Karpas-422 (cell line): Measurements from ENCODE around the gene DLX1. TPM values are rescaled to one million over a fixed set of nuclear protein-coding genes. Genes with fewer than 3 reads are reported as not detected.

Experiments used
- DNase-seq: peaks from one replicate; pipeline ENCODE4 v3.0.0-alpha.2; 2015
- H2AFZ ChIP-seq: fragments of 200-600 bp; sonication (generic); 2 replicates; pipeline ENCODE4 v1.6.1; 2014; ENCODE audit warnings: antibody characterized with exemption, low read length, mixed read lengths
- H3K27ac ChIP-seq: fragments of 200-600 bp; sonication (generic); 2 replicates; pipeline ENCODE4 v1.5.1; 2014; ENCODE audit warnings: mild to moderate bottlenecking, low read length, moderate library complexity
- H3K27me3 ChIP-seq: fragments of 200-600 bp; sonication (generic); 2 replicates; pipeline ENCODE4 v1.6.1; 2014; ENCODE audit warnings: low read length, mixed read lengths
- H3K36me3 ChIP-seq: fragments of 200-600 bp; sonication (generic); 2 replicates; pipeline ENCODE4 v1.6.1; 2014; ENCODE audit warnings: low read length, mixed read lengths; ENCODE audit not compliant: insufficient read depth
- H3K4me1 ChIP-seq: fragments of 200-600 bp; sonication (generic); 2 replicates; pipeline ENCODE4 v1.6.1; 2014; ENCODE audit warnings: mild to moderate bottlenecking, low read length, mixed read lengths
- H3K4me2 ChIP-seq: fragments of 200-600 bp; sonication (generic); 2 replicates; pipeline ENCODE4 v1.6.1; 2014; ENCODE audit warnings: low read length, low read depth, mild to moderate bottlenecking; ENCODE audit not compliant: poor library complexity, severe bottlenecking
- H3K4me3 ChIP-seq: fragments of 200-600 bp; sonication (generic); 2 replicates; pipeline ENCODE4 v1.5.1; 2014; ENCODE audit warnings: mild to moderate bottlenecking, antibody characterized with exemption, low read length, mixed read lengths
- H3K79me2 ChIP-seq: fragments of 200-600 bp; sonication (generic); 2 replicates; pipeline ENCODE4 v1.6.1; 2014; ENCODE audit warnings: mild to moderate bottlenecking, low read length, mixed read lengths
- H3K9ac ChIP-seq: fragments of 200-600 bp; sonication (generic); 2 replicates; pipeline ENCODE4 v1.6.0; 2014; ENCODE audit warnings: low read length
- H3K9me2 ChIP-seq: fragments of 200-600 bp; sonication (generic), shearing (Covaris generic); replicated peaks from 2 replicates; pipeline ENCODE4 v1.6.0; 2014; ENCODE audit warnings: mild to moderate bottlenecking, low read length, moderate library complexity; ENCODE audit not compliant: insufficient read depth
- H3K9me3 ChIP-seq: fragments of 300-700, 200-600 bp; sonication (generic); 2 replicates; pipeline ENCODE4 v1.6.1; 2014; ENCODE audit warnings: low read length, mixed read lengths
- H4K20me1 ChIP-seq: fragments of 200-600 bp; sonication (generic); 2 replicates; pipeline ENCODE4 v1.6.1; 2014; ENCODE audit warnings: mild to moderate bottlenecking, antibody characterized with exemption, low read length, low read depth; ENCODE audit not compliant: insufficient read depth
- total RNA-seq: library from RNA; depleted of rRNA; stranded (reverse); fragments of >200 nt; shearing (Covaris generic); gene quantifications from 2 replicates; pipeline ENCODE4 v1.2.3, GENCODE V29; 2014; ENCODE audit warnings: low replicate concordance

Gene DLX1
- total RNA-seq, 1 experiment from 2014 or later = 1.0 TPM

- Histone ChIP-seq H2AFZ (no peak overlapping the region), H3K9me2 (0 out of 2 replicates have a peak, but pooled peaks cover 3% of the 10 kb centered on the region), H3K4me3 (no peak overlapping the region), H3K27me3 (no peaks in the 10 kb centered on the region), H3K4me2 (no peak overlapping the region), H4K20me1 (no peaks in the 10 kb centered on the region), H3K79me2 (no peaks in the 10 kb centered on the region), H3K9me3 (no peaks in the 10 kb centered on the region), H3K9ac (no peak overlapping the region), H3K4me1 (no peaks in the 10 kb centered on the region), H3K27ac (no peak overlapping the region), H3K36me3 (no peaks in the 10 kb centered on the region)
- DNase-seq = no peak
These were observed 37.5 kb upstream of the DLX1 start for GRCh38 chr2:172047566-172048507.

GRCh38 chr2:172048508-172049503 is 36.5 kb upstream of the DLX1 start:
- Histone ChIP-seq H3K27me3 (no peaks in the 10 kb centered on the region), H3K36me3 (no peaks in the 10 kb centered on the region), H3K79me2 (no peaks in the 10 kb centered on the region), H3K4me1 (no peaks in the 10 kb centered on the region), H3K9me2 (no peaks in the 10 kb centered on the region), H2AFZ (no peak overlapping the region), H3K27ac (no peak overlapping the region), H3K9me3 (no peaks in the 10 kb centered on the region), H3K9ac (no peak overlapping the region), H3K4me3 (no peak overlapping the region), H3K4me2 (no peak overlapping the region), H4K20me1 (no peaks in the 10 kb centered on the region)
- DNase-seq = no peak

- H3K9me3 ChIP-seq = no peaks in the 10 kb centered on the region
- no peak overlapping the region for H3K4me3 ChIP-seq
- H2AFZ ChIP-seq = no peak overlapping the region
- H3K4me1 ChIP-seq = no peaks in the 10 kb centered on the region
- no peaks in the 10 kb centered on the region for H3K36me3 ChIP-seq
- no peaks in the 10 kb centered on the region for H3K9me2 ChIP-seq
- H3K9ac ChIP-seq = no peak overlapping the region
- DNase-seq = no peak
- H3K79me2 ChIP-seq = no peaks in the 10 kb centered on the region
- H3K27ac ChIP-seq = no peak overlapping the region
- H3K4me2 ChIP-seq = no peak overlapping the region
- H3K27me3 ChIP-seq = no peaks in the 10 kb centered on the region
- no peaks in the 10 kb centered on the region for H4K20me1 ChIP-seq
These were observed 35.7 kb upstream of the DLX1 start for GRCh38 chr2:172049567-172050120.

GRCh38 chr2:172050479-172051125 is 34.7 kb upstream of the DLX1 start:
- no peak for DNase-seq
- no peak overlapping the region for H2AFZ ChIP-seq
- H3K4me1 ChIP-seq = peaks cover 4% of the 10 kb centered on the region
- no peaks in the 10 kb centered on the region for H3K9me2 ChIP-seq
- H3K9me3 ChIP-seq = no peaks in the 10 kb centered on the region
- no peaks in the 10 kb centered on the region for H3K36me3 ChIP-seq
- H4K20me1 ChIP-seq = no peaks in the 10 kb centered on the region
- no peaks in the 10 kb centered on the region for H3K27me3 ChIP-seq
- H3K27ac ChIP-seq = no peak overlapping the region
- H3K4me3 ChIP-seq = no peak overlapping the region
- no peaks in the 10 kb centered on the region for H3K79me2 ChIP-seq
- no peak overlapping the region for H3K4me2 ChIP-seq
- H3K9ac ChIP-seq = no peak overlapping the region

- no peaks in the 10 kb centered on the region for H3K9me3 ChIP-seq
- no peak overlapping the region for H2AFZ ChIP-seq
- H3K79me2 ChIP-seq = no peaks in the 10 kb centered on the region
- no peak for DNase-seq
- no peaks in the 10 kb centered on the region for H3K27me3 ChIP-seq
- no peak overlapping the region for H3K27ac ChIP-seq
- no peaks in the 10 kb centered on the region for H3K9me2 ChIP-seq
- peaks cover 4% of the 10 kb centered on the region for H3K4me1 ChIP-seq
- no peak overlapping the region for H3K4me3 ChIP-seq
- H3K9ac ChIP-seq = no peak overlapping the region
- no peaks in the 10 kb centered on the region for H4K20me1 ChIP-seq
- no peak overlapping the region for H3K4me2 ChIP-seq
- no peaks in the 10 kb centered on the region for H3K36me3 ChIP-seq
These were observed 33.0 kb upstream of the DLX1 start for GRCh38 chr2:172052000-172052983.

GRCh38 chr2:172053486-172053885 is 31.8 kb upstream of the DLX1 start:
- Histone ChIP-seq H3K27me3 (no peaks in the 10 kb centered on the region), H3K9me2 (no peaks in the 10 kb centered on the region), H4K20me1 (no peaks in the 10 kb centered on the region), H3K79me2 (no peaks in the 10 kb centered on the region), H2AFZ (no peak overlapping the region), H3K27ac (no peak overlapping the region), H3K36me3 (no peaks in the 10 kb centered on the region), H3K4me3 (no peak overlapping the region), H3K9me3 (no peaks in the 10 kb centered on the region), H3K9ac (no peak overlapping the region), H3K4me2 (no peak overlapping the region), H3K4me1 (peaks cover 4% of the 10 kb centered on the region)
- DNase-seq = no peak

- H3K9me2 ChIP-seq = no peaks in the 10 kb centered on the region
- H3K27me3 ChIP-seq = no peaks in the 10 kb centered on the region
- H3K4me3 ChIP-seq = no peak overlapping the region
- H3K36me3 ChIP-seq = no peaks in the 10 kb centered on the region
- no peaks in the 10 kb centered on the region for H3K79me2 ChIP-seq
- no peak for DNase-seq
- H3K27ac ChIP-seq = no peak overlapping the region
- no peak overlapping the region for H3K9ac ChIP-seq
- H3K4me2 ChIP-seq = no peak overlapping the region
- H3K9me3 ChIP-seq = no peaks in the 10 kb centered on the region
- peaks cover 11% of the 10 kb centered on the region for H3K4me1 ChIP-seq
- no peak overlapping the region for H2AFZ ChIP-seq
- H4K20me1 ChIP-seq = no peaks in the 10 kb centered on the region
These were observed 29.0 kb upstream of the DLX1 start for GRCh38 chr2:172056293-172056692.
